Thoracic aorta (tissue), 2 donors: Measurements from ENCODE around the gene GALNT9. TPM values are rescaled to one million over a fixed set of nuclear protein-coding genes. Genes with fewer than 3 reads are reported as not detected.

ENCODE experiments used
- ATAC-seq: fragments of 150-250 bp; one replicate; pipeline ENCODE4 v1.8.0; 2017; ENCODE audit warnings: low read depth; ENCODE audit not compliant: insufficient number of reproducible peaks, low FRiP score
- DNase-seq: peaks from one replicate; pipeline ENCODE4 v3.0.0-alpha.2; 2020; ENCODE audit warnings: low spot score
- H3K27ac ChIP-seq, 2 donors: fragments of 200-600 bp; sonication (generic); 1 replicate in 1 of 2; 2 replicates in 1 of 2; pipeline ENCODE4 v1.5.1; 2016; ENCODE audit warnings: mild to moderate bottlenecking in 2 of 2, moderate library complexity in 2 of 2
- H3K27me3 ChIP-seq: fragments of 200-600 bp; sonication (generic); replicated peaks from 2 replicates; pipeline ENCODE4 v1.6.0; 2016; ENCODE audit warnings: mild to moderate bottlenecking; ENCODE audit not compliant: insufficient read depth
- H3K36me3 ChIP-seq: fragments of 200-600 bp; sonication (generic); one replicate; pipeline ENCODE4 v1.5.1; 2016
- H3K4me1 ChIP-seq, 2 donors: fragments of 200-600 bp; sonication (generic); 1 replicate in 1 of 2; 2 replicates in 1 of 2; pipeline versions ENCODE4 v1.5.1 to v1.6.0; 2016; ENCODE audit warnings: low read depth in 2 of 2, mild to moderate bottlenecking in 1 of 2; ENCODE audit not compliant: control insufficient read depth in 1 of 2
- H3K4me3 ChIP-seq: fragments of 200-600 bp; sonication (generic); 2 replicates; pipeline ENCODE4 v1.5.1; 2016; ENCODE audit warnings: mild to moderate bottlenecking
- H3K9me3 ChIP-seq: fragments of 200-600 bp; sonication (generic); 2 replicates; pipeline ENCODE4 v1.5.1; 2016
- CTCF ChIP-seq: fragments of 200-600 bp; sonication (generic); IDR thresholded peaks from one replicate; pipeline ENCODE4 v1.5.1; 2019; ENCODE audit warnings: antibody characterized with exemption
- total RNA-seq, 2 donors: library from RNA; depleted of rRNA; stranded (reverse); fragments of >200 nt; gene quantifications; one replicate each; pipeline versions ENCODE4 v1.1.0 to v1.2.3, GENCODE V29; 2016

Gene GALNT9
- total RNA-seq, 2 donors from 2014 or later: 1.7 TPM; not detected in 1

- ATAC-seq: no peak
- no peaks in the 10 kb centered on the region for H3K27me3 ChIP-seq
- TF ChIP-seq CTCF: no peak
- no peaks in the 10 kb centered on the region for H3K36me3 ChIP-seq
- peaks cover 0 to 8% of the 10 kb centered on the region in 2 donors for H3K4me1 ChIP-seq
- DNase-seq: no peak
- no peak overlapping the region for H3K27ac ChIP-seq
- H3K4me3 ChIP-seq: no peak overlapping the region
- no peaks in the 10 kb centered on the region for H3K9me3 ChIP-seq
Measured at GRCh38 chr12:132199526-132200319, 129.7 kb downstream of the GALNT9 start.

GRCh38 chr12:132199101-132199500 is 130.3 kb downstream of the GALNT9 start:
- H3K27me3 ChIP-seq: no peaks in the 10 kb centered on the region
- TF ChIP-seq CTCF: no peak
- no peak overlapping the region for H3K27ac ChIP-seq
- no peaks in the 10 kb centered on the region for H3K36me3 ChIP-seq
- H3K4me1 ChIP-seq: peaks cover 0 to 2% of the 10 kb centered on the region in 2 donors
- DNase-seq (no peak), ATAC-seq (no peak)
- no peaks in the 10 kb centered on the region for H3K9me3 ChIP-seq
- H3K4me3 ChIP-seq: no peak overlapping the region

GRCh38 chr12:132197581-132198354 is 131.6 kb downstream of the GALNT9 start:
- Histone ChIP-seq H3K36me3 (no peaks in the 10 kb centered on the region), H3K9me3 (peaks cover 3% of the 10 kb centered on the region), H3K27me3 (no peaks in the 10 kb centered on the region), H3K4me3 (no peak overlapping the region), H3K4me1 (no peaks in the 10 kb centered on the region), H3K27ac (no peak overlapping the region)
- no peak for TF ChIP-seq CTCF
- ATAC-seq (no peak), DNase-seq (no peak)

- DNase-seq (no peak), ATAC-seq (no peak)
- no peaks in the 10 kb centered on the region for H3K36me3 ChIP-seq
- H3K4me1 ChIP-seq: no peaks in the 10 kb centered on the region
- peaks cover 3% of the 10 kb centered on the region for H3K9me3 ChIP-seq
- no peaks in the 10 kb centered on the region for H3K27me3 ChIP-seq
- H3K27ac ChIP-seq: no peak overlapping the region
- no peak overlapping the region for H3K4me3 ChIP-seq
- no peak for TF ChIP-seq CTCF
Measured at GRCh38 chr12:132196873-132197390, 132.5 kb downstream of the GALNT9 start.
